ENCODE measurements around the gene ERFL. TPM values are rescaled to one million over a fixed set of nuclear protein-coding genes. Genes with fewer than 3 reads are reported as not detected.

ERFL gene
- total and polyA plus RNA-seq, 2 experiments from 2014 or later, result 0.69 TPM; not detected in 1

DNA sequence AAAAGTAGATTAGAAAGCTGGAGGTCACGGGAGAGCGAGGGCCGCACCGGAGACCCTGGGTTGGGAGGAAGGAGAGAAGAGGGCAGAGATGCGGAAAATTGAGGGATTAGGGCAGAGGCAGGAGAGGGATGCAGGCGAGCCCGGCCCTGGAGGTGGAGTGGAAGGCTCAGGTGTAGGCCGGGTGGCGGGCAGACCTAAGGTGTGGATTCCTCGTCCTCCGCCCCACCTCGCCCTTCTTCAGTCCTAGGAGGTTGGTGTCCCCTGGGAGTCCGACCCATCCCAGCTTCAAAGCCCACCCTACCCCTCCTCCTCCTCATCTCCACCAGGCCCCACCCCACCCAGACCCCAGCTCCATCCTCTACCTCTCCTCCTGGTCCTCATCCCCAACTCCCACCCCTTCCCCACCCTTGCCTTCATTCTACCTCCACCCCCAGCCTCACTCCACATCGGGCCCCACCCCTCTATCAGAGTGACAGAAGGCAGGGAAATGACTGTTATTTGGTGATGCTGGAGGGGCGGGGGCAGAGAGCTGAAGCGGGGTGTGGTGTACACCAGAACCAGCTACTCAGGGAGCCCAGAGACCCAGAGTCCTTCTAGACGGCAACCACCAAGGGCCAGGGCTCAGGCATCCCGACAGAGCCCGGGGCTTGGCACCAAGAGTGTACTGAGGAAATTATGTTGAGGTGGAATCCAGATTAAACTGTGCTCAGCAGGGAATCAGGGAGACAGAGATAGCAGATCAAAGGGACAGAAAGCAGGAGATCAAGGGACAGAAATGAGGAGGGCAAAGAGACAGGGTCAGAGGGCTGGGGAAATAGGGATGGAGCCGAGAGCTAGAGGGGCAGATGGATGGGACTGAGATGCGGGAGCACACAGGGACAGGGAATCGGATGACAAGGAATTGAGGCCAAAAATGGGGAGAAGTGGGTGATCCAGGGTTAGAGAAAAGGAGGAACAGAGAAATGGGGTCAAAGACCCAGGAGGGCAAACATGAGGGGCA is 6.4 kb downstream of the ERFL start:
- Histone ChIP-seq H3K27me3 (ENCODE audit: insufficient read depth) (peaks cover 98% of the 10 kb centered on the region), H3F3A (replicated peaks; ENCODE audit: low read depth) (peaks cover 9% of the 10 kb centered on the region), H3K27ac (ENCODE audit: low read depth) (no peak overlapping the region), H3K36me3 (ENCODE audit: insufficient read depth) (no peaks in the 10 kb centered on the region), H3K79me2 (replicated peaks; ENCODE audit: insufficient read depth) (no peaks in the 10 kb centered on the region), H3K4me1 (ENCODE audit: insufficient read depth) (peaks cover 7% of the 10 kb centered on the region; the same call in 1 of the 2 replicates), H3K9me2 (ENCODE audit: insufficient read depth) (no peaks in the 10 kb centered on the region), H3K4me3 (peak overlapping the region; percentile 39), H4K20me1 (replicated peaks; ENCODE audit: insufficient read depth) (peaks cover 7% of the 10 kb centered on the region; the same call in 1 of the 2 replicates), H2AFZ (no peak overlapping the region), H3K4me2 (peak overlapping the region; percentile 73)
- no peak overlapping the region for H3K27ac Mint-ChIP-seq
- no peaks in the 10 kb centered on the region; the same call in 2 of the 3 replicates for H3K36me3 Mint-ChIP-seq (ENCODE audit: low read depth)
- peaks cover 3% of the 10 kb centered on the region; the same call in 1 of the 3 replicates for H3K9me3 Mint-ChIP-seq
- DNase-seq (ENCODE audit: low spot score) (no peak), ATAC-seq (peak; percentile 15)
- peaks cover 10% of the 10 kb centered on the region for H3K27me3 Mint-ChIP-seq (ENCODE audit: insufficient read depth, low read depth, poor library complexity)
- peak overlapping the region; percentile 47; the same call in 2 of the 3 replicates for H3K4me3 Mint-ChIP-seq
- H3K4me1 Mint-ChIP-seq, result peaks cover 13% of the 10 kb centered on the region
- no peak for TF ChIP-seq ZNF331 (CRISPR knock-in tag; IDR thresholded peaks at IDR 0.05; ENCODE audit: low read depth)
- TF ChIP-seq EZH2 (IDR thresholded peaks at IDR 0.05; ENCODE audit: low read depth, unreplicated experiment), result peak; percentile 91

DNA sequence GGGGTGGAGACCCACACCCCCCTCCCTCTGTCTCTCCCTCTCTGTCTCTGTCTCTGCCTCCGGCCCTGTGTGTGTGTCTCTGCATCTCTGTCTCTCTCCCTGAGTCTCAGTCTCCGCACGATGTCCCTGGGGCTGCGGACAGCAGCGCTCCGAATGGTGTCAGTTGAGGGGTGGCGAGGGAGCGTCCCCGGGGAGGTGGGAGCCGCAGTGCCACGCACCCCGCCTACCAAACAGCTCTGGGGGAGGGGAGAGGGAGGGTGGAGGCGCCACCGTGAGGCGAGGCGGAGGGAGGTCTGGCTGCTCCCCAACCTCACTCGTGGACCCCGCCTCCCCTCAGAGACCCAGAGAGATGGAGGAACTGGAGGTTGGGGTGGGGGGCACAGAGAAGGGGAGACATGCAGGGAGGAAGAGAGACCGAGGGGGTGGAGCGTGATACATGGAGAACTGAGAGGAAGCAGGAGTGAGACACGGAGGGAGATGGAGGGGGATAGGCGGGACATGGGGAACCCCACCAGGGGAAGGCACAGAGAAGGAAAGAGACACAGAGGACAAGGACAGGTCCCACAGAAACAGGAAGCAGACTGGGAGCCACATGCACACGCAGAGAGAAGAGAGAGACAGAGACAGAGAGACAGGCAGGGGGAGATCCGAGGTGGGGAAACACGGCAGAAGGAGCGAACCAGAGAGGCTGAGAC is 7.2 kb downstream of the ERFL start:
- ATAC-seq (peak; percentile 19; the same call in 2 of the 3 replicates), DNase-seq (ENCODE audit: low spot score) (no peak)
- TF ChIP-seq POLR2AphosphoS5 (IDR thresholded peaks at IDR 0.05; ENCODE audit: low read depth), result no peak
- TF ChIP-seq EZH2 (IDR thresholded peaks at IDR 0.05; ENCODE audit: low read depth, unreplicated experiment), result peak; percentile 74
- TF ChIP-seq, protein P1, sequence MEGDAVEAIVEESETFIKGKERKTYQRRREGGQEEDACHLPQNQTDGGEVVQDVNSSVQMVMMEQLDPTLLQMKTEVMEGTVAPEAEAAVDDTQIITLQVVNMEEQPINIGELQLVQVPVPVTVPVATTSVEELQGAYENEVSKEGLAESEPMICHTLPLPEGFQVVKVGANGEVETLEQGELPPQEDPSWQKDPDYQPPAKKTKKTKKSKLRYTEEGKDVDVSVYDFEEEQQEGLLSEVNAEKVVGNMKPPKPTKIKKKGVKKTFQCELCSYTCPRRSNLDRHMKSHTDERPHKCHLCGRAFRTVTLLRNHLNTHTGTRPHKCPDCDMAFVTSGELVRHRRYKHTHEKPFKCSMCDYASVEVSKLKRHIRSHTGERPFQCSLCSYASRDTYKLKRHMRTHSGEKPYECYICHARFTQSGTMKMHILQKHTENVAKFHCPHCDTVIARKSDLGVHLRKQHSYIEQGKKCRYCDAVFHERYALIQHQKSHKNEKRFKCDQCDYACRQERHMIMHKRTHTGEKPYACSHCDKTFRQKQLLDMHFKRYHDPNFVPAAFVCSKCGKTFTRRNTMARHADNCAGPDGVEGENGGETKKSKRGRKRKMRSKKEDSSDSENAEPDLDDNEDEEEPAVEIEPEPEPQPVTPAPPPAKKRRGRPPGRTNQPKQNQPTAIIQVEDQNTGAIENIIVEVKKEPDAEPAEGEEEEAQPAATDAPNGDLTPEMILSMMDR (conservative IDR thresholded peaks at IDR 0.05; ENCODE audit: low read depth in 2 of 2), result peak in 1 of 2 experiments; percentile 15; a peak in 2 of 4 replicates
- TF ChIP-seq, protein P2, sequence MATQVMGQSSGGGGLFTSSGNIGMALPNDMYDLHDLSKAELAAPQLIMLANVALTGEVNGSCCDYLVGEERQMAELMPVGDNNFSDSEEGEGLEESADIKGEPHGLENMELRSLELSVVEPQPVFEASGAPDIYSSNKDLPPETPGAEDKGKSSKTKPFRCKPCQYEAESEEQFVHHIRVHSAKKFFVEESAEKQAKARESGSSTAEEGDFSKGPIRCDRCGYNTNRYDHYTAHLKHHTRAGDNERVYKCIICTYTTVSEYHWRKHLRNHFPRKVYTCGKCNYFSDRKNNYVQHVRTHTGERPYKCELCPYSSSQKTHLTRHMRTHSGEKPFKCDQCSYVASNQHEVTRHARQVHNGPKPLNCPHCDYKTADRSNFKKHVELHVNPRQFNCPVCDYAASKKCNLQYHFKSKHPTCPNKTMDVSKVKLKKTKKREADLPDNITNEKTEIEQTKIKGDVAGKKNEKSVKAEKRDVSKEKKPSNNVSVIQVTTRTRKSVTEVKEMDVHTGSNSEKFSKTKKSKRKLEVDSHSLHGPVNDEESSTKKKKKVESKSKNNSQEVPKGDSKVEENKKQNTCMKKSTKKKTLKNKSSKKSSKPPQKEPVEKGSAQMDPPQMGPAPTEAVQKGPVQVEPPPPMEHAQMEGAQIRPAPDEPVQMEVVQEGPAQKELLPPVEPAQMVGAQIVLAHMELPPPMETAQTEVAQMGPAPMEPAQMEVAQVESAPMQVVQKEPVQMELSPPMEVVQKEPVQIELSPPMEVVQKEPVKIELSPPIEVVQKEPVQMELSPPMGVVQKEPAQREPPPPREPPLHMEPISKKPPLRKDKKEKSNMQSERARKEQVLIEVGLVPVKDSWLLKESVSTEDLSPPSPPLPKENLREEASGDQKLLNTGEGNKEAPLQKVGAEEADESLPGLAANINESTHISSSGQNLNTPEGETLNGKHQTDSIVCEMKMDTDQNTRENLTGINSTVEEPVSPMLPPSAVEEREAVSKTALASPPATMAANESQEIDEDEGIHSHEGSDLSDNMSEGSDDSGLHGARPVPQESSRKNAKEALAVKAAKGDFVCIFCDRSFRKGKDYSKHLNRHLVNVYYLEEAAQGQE (IDR thresholded peaks at IDR 0.05; ENCODE audit: unreplicated experiment), result no peak
- Mint-ChIP-seq H3K4me3 (peak overlapping the region; percentile 8; the same call in 1 of the 3 replicates), H3K36me3 (ENCODE audit: low read depth) (no peaks in the 10 kb centered on the region; the same call in 2 of the 3 replicates), H3K4me1 (peaks cover 13% of the 10 kb centered on the region), H3K27me3 (ENCODE audit: insufficient read depth, low read depth, poor library complexity) (peaks cover 10% of the 10 kb centered on the region), H3K27ac (no peak overlapping the region), H3K9me3 (peaks cover 3% of the 10 kb centered on the region; the same call in 1 of the 3 replicates)
- Histone ChIP-seq H3K79me2 (replicated peaks; ENCODE audit: insufficient read depth) (no peaks in the 10 kb centered on the region), H3K9me2 (ENCODE audit: insufficient read depth) (no peaks in the 10 kb centered on the region), H3K4me3 (peak overlapping the region; percentile 39), H3K36me3 (ENCODE audit: insufficient read depth) (no peaks in the 10 kb centered on the region), H2AFZ (no peak overlapping the region), H3K27me3 (ENCODE audit: insufficient read depth) (peaks cover 98% of the 10 kb centered on the region), H3K4me2 (peak overlapping the region; percentile 57; the same call in 1 of the 2 replicates), H3F3A (replicated peaks; ENCODE audit: low read depth) (peaks cover 12% of the 10 kb centered on the region), H4K20me1 (replicated peaks; ENCODE audit: insufficient read depth) (peaks cover 7% of the 10 kb centered on the region; the same call in 1 of the 2 replicates), H3K27ac (ENCODE audit: low read depth) (no peak overlapping the region), H3K4me1 (ENCODE audit: insufficient read depth) (peaks cover 4% of the 10 kb centered on the region; the same call in 1 of the 2 replicates)

Data from GM23338 (cell line).